HG03571 (cell line): ENCODE measurements around the gene KIFAP3.

Experiments used
- ATAC-seq: cut with Tn5 transposase; IDR thresholded peaks from one replicate; pipeline ENCODE4 v1.9.1; 2021; ENCODE audit not compliant: unreplicated experiment

Gene KIFAP3

GRCh38 chr1:169995993-169996392 lies 78.5 kb downstream of the KIFAP3 start:
- no peak for ATAC-seq

GRCh38 chr1:169989246-169989645 lies 85.2 kb downstream of the KIFAP3 start:
- ATAC-seq, result no peak

GRCh38 chr1:169985757-169986156 lies 88.7 kb downstream of the KIFAP3 start:
- no peak for ATAC-seq

- no peak for ATAC-seq
These were observed 100.4 kb downstream of the KIFAP3 start for GRCh38 chr1:169974067-169974466.

GRCh38 chr1:169970114-169970513 lies 104.4 kb downstream of the KIFAP3 start:
- no peak for ATAC-seq

GRCh38 chr1:169968174-169968573 lies 106.3 kb downstream of the KIFAP3 start:
- no peak for ATAC-seq

- ATAC-seq, result no peak
These were observed 110.3 kb downstream of the KIFAP3 start for GRCh38 chr1:169964206-169964605.

GRCh38 chr1:169959686-169960085 lies 114.8 kb downstream of the KIFAP3 start:
- ATAC-seq, result no peak

GRCh38 chr1:169958987-169959386 lies 115.5 kb downstream of the KIFAP3 start:
- no peak for ATAC-seq

GRCh38 chr1:169957884-169958283 lies 116.6 kb downstream of the KIFAP3 start:
- no peak for ATAC-seq

GRCh38 chr1:169951108-169951507 lies 123.4 kb downstream of the KIFAP3 start:
- no peak for ATAC-seq

- ATAC-seq, result no peak
These were observed 125.4 kb downstream of the KIFAP3 start for GRCh38 chr1:169949139-169949538.

- ATAC-seq, result no peak
These were observed 128.3 kb downstream of the KIFAP3 start for GRCh38 chr1:169946206-169946605.

GRCh38 chr1:169945181-169945580 lies 129.3 kb downstream of the KIFAP3 start:
- ATAC-seq, result no peak

- ATAC-seq, result no peak
These were observed 129.9 kb downstream of the KIFAP3 start for GRCh38 chr1:169944621-169945020.

- ATAC-seq, result no peak
These were observed 130.4 kb downstream of the KIFAP3 start for GRCh38 chr1:169943963-169944526.

GRCh38 chr1:169941982-169942830 lies 132.3 kb downstream of the KIFAP3 start:
- no peak for ATAC-seq

- ATAC-seq, result no peak
These were observed 140.3 kb downstream of the KIFAP3 start for GRCh38 chr1:169933984-169934725.

GRCh38 chr1:169931795-169932231 lies 142.7 kb downstream of the KIFAP3 start:
- no peak for ATAC-seq

GRCh38 chr1:169929210-169929526 lies 145.3 kb downstream of the KIFAP3 start:
- ATAC-seq, result no peak

GRCh38 chr1:169928438-169929209 lies 145.9 kb downstream of the KIFAP3 start:
- peak; percentile 75 for ATAC-seq
